Breast epithelium (tissue), 4 donors: ENCODE measurements around the gene BCAR1. TPM values are rescaled to one million over a fixed set of nuclear protein-coding genes. Genes with fewer than 3 reads are reported as not detected.

Source experiments
- DNase-seq, 2 donors: peaks; one replicate each; pipeline ENCODE4 v3.0.0-alpha.2; 2019; ENCODE audit warnings: low spot score in 2 of 2
- H3K27ac ChIP-seq, 2 donors: fragments of 200-600 bp; sonication (generic) in 1 of 2; one replicate each; pipeline ENCODE4 v1.5.1; 2016 to 2019; ENCODE audit warnings: mild to moderate bottlenecking in 1 of 2
- H3K27me3 ChIP-seq, 2 donors: fragments of 200-600 bp; sonication (generic) in 1 of 2; one replicate each; pipeline versions ENCODE4 v1.5.1 to v1.6.0; 2017 to 2019; ENCODE audit warnings: control low read depth in 1 of 2, mild to moderate bottlenecking in 1 of 2
- H3K36me3 ChIP-seq: fragments of 200-600 bp; one replicate; pipeline ENCODE4 v1.5.1; 2019
- H3K4me1 ChIP-seq, 2 donors: fragments of 200-600 bp; sonication (generic); one replicate each; pipeline ENCODE4 v1.5.1; 2016 to 2019; ENCODE audit warnings: control low read depth in 1 of 2
- H3K4me3 ChIP-seq, 3 donors: fragments of 200-600 bp; sonication (generic); 1 replicate in 2 of 3; 2 replicates in 1 of 3; pipeline ENCODE4 v1.5.1; 2016 to 2019; ENCODE audit warnings: mild to moderate bottlenecking in 3 of 3, moderate library complexity in 2 of 3
- H3K9me3 ChIP-seq, 2 donors: fragments of 200-600 bp; sonication (generic) in 1 of 2; one replicate each; pipeline ENCODE4 v1.5.1; 2016 to 2019; ENCODE audit warnings: control low read depth in 1 of 2
- POLR2A ChIP-seq: fragments of 450-650 bp; IDR thresholded peaks from one replicate; pipeline ENCODE4 v1.6.1; 2016; ENCODE audit warnings: antibody characterized with exemption, mild to moderate bottlenecking, moderate library complexity
- POLR2AphosphoS5 ChIP-seq, 3 donors: sonication (generic); formaldehyde crosslinking; IDR thresholded peaks; one replicate each; pipeline ENCODE4 v1.6.1; 2017; ENCODE audit warnings: antibody characterized with exemption in 3 of 3
- intact Hi-C: fragments of 100-400 bp; cut with DNase I; formaldehyde crosslinking; loops from one replicate; pipeline ENCODE4 v1.15.1; 2023; ENCODE audit warnings: low total_unique reads
- total RNA-seq, 3 donors: library from RNA; depleted of rRNA; stranded (reverse); fragments of >200 nt; gene quantifications; one replicate each; pipeline ENCODE4 v1.1.0, GENCODE V29; 2016
- TF ChIP-seq, protein P1 (sequence below), 3 donors: fragments of 450-650 bp; IDR thresholded peaks; one replicate each; pipeline ENCODE4 v1.5.1; 2016 to 2017; ENCODE audit warnings: antibody characterized with exemption in 3 of 3, mild to moderate bottlenecking in 3 of 3, moderate library complexity in 3 of 3

Gene BCAR1
- total RNA-seq, 3 donors from 2014 or later = 13.6 to 38.7 (median 32.9) TPM

DNA sequence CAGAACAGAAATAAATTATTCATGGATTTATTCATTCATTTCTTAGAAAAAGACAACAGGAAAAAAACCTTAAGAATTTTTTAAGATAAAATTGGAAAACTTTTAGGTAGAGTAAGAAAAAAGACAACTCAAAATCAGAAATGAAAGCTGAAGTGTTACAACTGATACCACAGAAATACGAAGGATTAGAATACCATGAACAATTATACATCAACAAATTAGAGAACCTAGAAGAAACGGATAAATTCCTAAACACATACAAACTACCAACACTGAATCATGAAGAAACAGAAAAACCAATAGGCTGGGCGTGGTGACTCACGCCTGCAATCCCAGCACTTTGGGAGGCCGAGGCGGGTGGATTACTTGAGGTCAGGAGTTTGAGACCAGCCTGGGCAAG, 72.2 kb downstream of the BCAR1 start:
- H3K27ac ChIP-seq = no peak overlapping the region
- DNase-seq = no peak
- no peak for TF ChIP-seq POLR2AphosphoS5 (IDR thresholded peaks at IDR 0.05)
- TF ChIP-seq, protein P1, sequence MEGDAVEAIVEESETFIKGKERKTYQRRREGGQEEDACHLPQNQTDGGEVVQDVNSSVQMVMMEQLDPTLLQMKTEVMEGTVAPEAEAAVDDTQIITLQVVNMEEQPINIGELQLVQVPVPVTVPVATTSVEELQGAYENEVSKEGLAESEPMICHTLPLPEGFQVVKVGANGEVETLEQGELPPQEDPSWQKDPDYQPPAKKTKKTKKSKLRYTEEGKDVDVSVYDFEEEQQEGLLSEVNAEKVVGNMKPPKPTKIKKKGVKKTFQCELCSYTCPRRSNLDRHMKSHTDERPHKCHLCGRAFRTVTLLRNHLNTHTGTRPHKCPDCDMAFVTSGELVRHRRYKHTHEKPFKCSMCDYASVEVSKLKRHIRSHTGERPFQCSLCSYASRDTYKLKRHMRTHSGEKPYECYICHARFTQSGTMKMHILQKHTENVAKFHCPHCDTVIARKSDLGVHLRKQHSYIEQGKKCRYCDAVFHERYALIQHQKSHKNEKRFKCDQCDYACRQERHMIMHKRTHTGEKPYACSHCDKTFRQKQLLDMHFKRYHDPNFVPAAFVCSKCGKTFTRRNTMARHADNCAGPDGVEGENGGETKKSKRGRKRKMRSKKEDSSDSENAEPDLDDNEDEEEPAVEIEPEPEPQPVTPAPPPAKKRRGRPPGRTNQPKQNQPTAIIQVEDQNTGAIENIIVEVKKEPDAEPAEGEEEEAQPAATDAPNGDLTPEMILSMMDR (IDR thresholded peaks at IDR 0.05) = no peak
- no peak for TF ChIP-seq POLR2A
- no peak overlapping the region for H3K4me3 ChIP-seq
- no peaks in the 10 kb centered on the region for H3K27me3 ChIP-seq
- H3K36me3 ChIP-seq = no peaks in the 10 kb centered on the region
- intact Hi-C loops = no loop called here
- no peaks in the 10 kb centered on the region for H3K4me1 ChIP-seq
- peaks cover 27 to 29% of the 10 kb centered on the region in 2 donors for H3K9me3 ChIP-seq

Other genes with a start within 250 kb of the BCAR1 start
- 10 to 100 TPM; 10.5 to 17.6 (median 10.7) TPM for gene LDHD, start 134.8 kb downstream of the BCAR1 start, total RNA-seq
- 10 to 100 TPM in 2 of 3 donors, 1 to 10 TPM in 1; 7.0 to 16.0 (median 12.5) TPM for gene ZFP1, start 103.1 kb downstream of the BCAR1 start, total RNA-seq
- gene CTRB2, start 44.5 kb downstream of the BCAR1 start, total RNA-seq = not detected
- not detected for gene CTRB1, start 32.6 kb downstream of the BCAR1 start, total RNA-seq
- gene CFDP1, start 181.9 kb upstream of the BCAR1 start, total RNA-seq = 10 to 100 TPM; 55.5 to 81.9 (median 80.9) TPM
- gene TMEM170A, start 213.1 kb upstream of the BCAR1 start, total RNA-seq = 10 to 100 TPM; 12.8 to 36.3 (median 22.0) TPM
- gene CHST6, start 243.8 kb upstream of the BCAR1 start, total RNA-seq = under 1 TPM in 2 of 3 donors, not detected in 1; under 0.01 to 0.44 TPM